Measurements from ENCODE around the gene AKT1S1.

The AKT1S1 gene

GRCh38 chr19:49850487-49851342 lies 26.4 kb downstream of the AKT1S1 start, which contains the start of gene PTOV1 (continued):
- TF ChIP-seq SETDB1 (IDR thresholded peaks at IDR 0.05; ENCODE audit: insufficient read length, low read length) (no peak), MZF1 (tag by site-specific recombination; IDR thresholded peaks at IDR 0.05; ENCODE audit: borderline replicate concordance) (peak; percentile 63; the same call in 1 of the 2 replicates), ZNF157 (tag by site-specific recombination; IDR thresholded peaks at IDR 0.05) (no peak), ZNF785 (tag by site-specific recombination; IDR thresholded peaks at IDR 0.05) (peak; percentile 88; the same call in 1 of the 2 replicates), ZBTB44 (tag by site-specific recombination; IDR thresholded peaks at IDR 0.05) (peak; percentile 11; the same call in 1 of the 2 replicates), ZNF239 (tag by site-specific recombination; IDR thresholded peaks at IDR 0.05) (peak; percentile 79), ZNF114 (tag by site-specific recombination; IDR thresholded peaks at IDR 0.05) (no peak), ZNF426 (tag by site-specific recombination; IDR thresholded peaks at IDR 0.05) (no peak), SP3 (tag by site-specific recombination; IDR thresholded peaks at IDR 0.05) (peak; percentile 96), REPIN1 (tag by site-specific recombination; IDR thresholded peaks at IDR 0.05; ENCODE audit: low read depth) (peak; percentile 78; the same call in 1 of the 2 replicates), ZBTB21 (tag by site-specific recombination; IDR thresholded peaks at IDR 0.05) (peak; percentile 65; the same call in 1 of the 2 replicates), ZNF747 (tag by site-specific recombination; IDR thresholded peaks at IDR 0.05) (no peak), ZEB2 (tag by site-specific recombination; IDR thresholded peaks at IDR 0.05) (peak; percentile 93), ZNF140 (tag by site-specific recombination; IDR thresholded peaks at IDR 0.05) (no peak), ZNF513 (tag by site-specific recombination; IDR thresholded peaks at IDR 0.05) (peak; percentile 41; the same call in 1 of the 2 replicates), ZNF10 (tag by site-specific recombination; IDR thresholded peaks at IDR 0.05) (peak; percentile 68), ZNF394 (tag by site-specific recombination; IDR thresholded peaks at IDR 0.05; ENCODE audit: borderline replicate concordance) (peak; percentile 40; the same call in 1 of the 2 replicates), ZNF777 (tag by site-specific recombination; IDR thresholded peaks at IDR 0.05; ENCODE audit: borderline replicate concordance) (0 out of 2 replicates have a peak, but pooled peaks have one; percentile 54), ZNF664 (tag by site-specific recombination; IDR thresholded peaks at IDR 0.05) (no peak), ZNF155 (tag by site-specific recombination; IDR thresholded peaks at IDR 0.05) (no peak), ZNF514 (tag by site-specific recombination; IDR thresholded peaks at IDR 0.05) (no peak), MEIS1 (CRISPR knock-in tag; IDR thresholded peaks at IDR 0.05; ENCODE audit: borderline replicate concordance) (no peak), ZBTB8A (tag by site-specific recombination; IDR thresholded peaks at IDR 0.05) (no peak; the same call in none of the 2 replicates), PRDM10 (tag by site-specific recombination; IDR thresholded peaks at IDR 0.05) (peak; percentile 100), REST (tag by site-specific recombination; IDR thresholded peaks at IDR 0.05) (0 out of 2 replicates have a peak, but pooled peaks have one; percentile 14), ZNF530 (tag by site-specific recombination; IDR thresholded peaks at IDR 0.05; ENCODE audit: low read depth) (no peak), ZNF146 (tag by site-specific recombination; IDR thresholded peaks at IDR 0.05) (no peak), ZNF585B (tag by site-specific recombination; IDR thresholded peaks at IDR 0.05) (no peak), KLF9 (tag by site-specific recombination; IDR thresholded peaks at IDR 0.05; ENCODE audit: low read depth) (peak; percentile 97), GLI4 (tag by site-specific recombination; IDR thresholded peaks at IDR 0.05) (peak; percentile 79; the same call in 1 of the 2 replicates)
